Transverse colon (tissue), 3 donors: ENCODE data around the gene KCTD21.

Experiments used
- CTCF ChIP-seq, 5 experiments: fragments of 200-600 bp in 3 of 5; fragments of 450-650 bp in 2 of 5; sonication (generic) in 3 of 5; IDR thresholded peaks; 1 replicate in 2 of 5; 2 replicates in 3 of 5; pipeline ENCODE4 v1.5.1; 2016 to 2017; ENCODE audit warnings: antibody characterized with exemption in 5 of 5, inconsistent platforms in 3 of 5, mild to moderate bottlenecking in 2 of 5, moderate library complexity in 1 of 5
- EP300 ChIP-seq: sonication (generic); formaldehyde crosslinking; IDR thresholded peaks from one replicate; pipeline ENCODE4 v1.6.1; 2017; ENCODE audit warnings: antibody characterized with exemption, low read depth
- POLR2A ChIP-seq: fragments of 450-650 bp; IDR thresholded peaks from one replicate; pipeline ENCODE4 v1.6.1; 2016; ENCODE audit warnings: antibody characterized with exemption, mild to moderate bottlenecking, moderate library complexity

- no peak for TF ChIP-seq POLR2A
- TF ChIP-seq CTCF (IDR thresholded peaks at IDR 0.05) = no peak
- no peak for TF ChIP-seq EP300
Measured at GRCh38 chr11:78164471-78164870, 24.0 kb downstream of the KCTD21 start.
